ENCODE results near the gene FRAS1.
"Not testable (repeated sequence)": the region's sequence is repeated elsewhere in the genome, so short reads cannot be mapped to it uniquely, and the experiment has no call there.

FRAS1 gene

DNA sequence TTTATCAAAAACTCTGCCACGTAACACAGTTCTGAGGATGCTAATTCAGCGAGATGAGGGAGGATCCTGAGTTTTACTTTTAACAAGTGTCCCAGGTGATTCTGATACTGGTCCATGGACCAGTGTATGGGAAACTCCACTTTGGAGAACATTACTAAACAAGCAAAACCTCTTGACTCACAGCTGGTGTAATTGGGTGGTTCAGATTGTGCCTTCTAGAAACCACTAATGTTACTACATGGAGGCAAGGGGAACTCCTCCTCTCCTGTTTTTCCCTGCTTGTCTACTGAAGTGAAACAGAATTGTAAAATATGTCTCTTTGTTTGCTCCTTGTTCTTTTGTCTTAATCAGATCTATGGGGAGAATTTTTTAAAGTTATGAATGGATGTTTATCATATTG is 62.6 kb downstream of the FRAS1 start:
- TF ChIP-seq, protein P1, sequence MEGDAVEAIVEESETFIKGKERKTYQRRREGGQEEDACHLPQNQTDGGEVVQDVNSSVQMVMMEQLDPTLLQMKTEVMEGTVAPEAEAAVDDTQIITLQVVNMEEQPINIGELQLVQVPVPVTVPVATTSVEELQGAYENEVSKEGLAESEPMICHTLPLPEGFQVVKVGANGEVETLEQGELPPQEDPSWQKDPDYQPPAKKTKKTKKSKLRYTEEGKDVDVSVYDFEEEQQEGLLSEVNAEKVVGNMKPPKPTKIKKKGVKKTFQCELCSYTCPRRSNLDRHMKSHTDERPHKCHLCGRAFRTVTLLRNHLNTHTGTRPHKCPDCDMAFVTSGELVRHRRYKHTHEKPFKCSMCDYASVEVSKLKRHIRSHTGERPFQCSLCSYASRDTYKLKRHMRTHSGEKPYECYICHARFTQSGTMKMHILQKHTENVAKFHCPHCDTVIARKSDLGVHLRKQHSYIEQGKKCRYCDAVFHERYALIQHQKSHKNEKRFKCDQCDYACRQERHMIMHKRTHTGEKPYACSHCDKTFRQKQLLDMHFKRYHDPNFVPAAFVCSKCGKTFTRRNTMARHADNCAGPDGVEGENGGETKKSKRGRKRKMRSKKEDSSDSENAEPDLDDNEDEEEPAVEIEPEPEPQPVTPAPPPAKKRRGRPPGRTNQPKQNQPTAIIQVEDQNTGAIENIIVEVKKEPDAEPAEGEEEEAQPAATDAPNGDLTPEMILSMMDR (IDR thresholded peaks at IDR 0.05; ENCODE audit: low read depth, low read length, missing control alignments): no peak
- no peak overlapping the region for H3K4me3 ChIP-seq (ENCODE audit: low read depth, low read length)
- no peak for DNase-seq (ENCODE audit: low read depth)

DNA sequence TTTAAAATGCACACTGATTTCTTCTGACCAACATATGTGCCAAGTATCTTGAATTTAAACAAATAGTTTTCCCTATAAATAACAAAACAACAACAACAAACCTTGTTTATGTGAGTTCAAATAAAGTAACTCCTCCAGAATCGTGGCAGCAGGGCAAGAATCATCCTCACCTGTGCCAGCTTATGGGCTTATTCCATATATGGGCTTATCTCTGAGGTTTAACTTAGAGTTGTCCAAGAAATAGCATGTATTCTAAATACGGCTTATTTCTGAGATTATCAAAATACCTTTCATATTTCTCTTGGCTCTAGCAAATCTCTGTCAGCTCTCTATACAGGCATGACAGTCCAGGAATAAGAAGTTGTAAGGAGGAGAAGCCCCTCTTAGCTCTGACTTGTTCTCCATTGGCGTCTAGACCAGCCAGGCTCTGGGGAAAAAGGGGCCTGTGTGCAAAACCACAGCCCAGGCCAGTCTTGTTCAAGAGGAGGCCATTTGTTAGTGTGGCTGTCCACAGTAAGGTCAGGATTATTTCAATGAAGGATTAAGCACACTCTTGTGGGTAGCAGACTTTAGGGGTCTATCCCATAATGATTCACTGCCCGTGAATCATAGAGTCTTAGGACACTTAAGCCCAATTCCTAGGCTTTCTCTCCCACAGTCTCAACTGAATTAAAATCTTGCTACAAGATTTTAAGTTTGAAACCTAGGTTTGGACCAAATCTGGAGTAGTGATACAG is 63.2 kb downstream of the FRAS1 start:
- TF ChIP-seq, protein P1 (IDR thresholded peaks at IDR 0.05; ENCODE audit: low read depth, low read length, missing control alignments): no peak
- no peak overlapping the region for H3K4me3 ChIP-seq (ENCODE audit: low read depth, low read length)
- no peak for DNase-seq (ENCODE audit: low read depth)

DNA sequence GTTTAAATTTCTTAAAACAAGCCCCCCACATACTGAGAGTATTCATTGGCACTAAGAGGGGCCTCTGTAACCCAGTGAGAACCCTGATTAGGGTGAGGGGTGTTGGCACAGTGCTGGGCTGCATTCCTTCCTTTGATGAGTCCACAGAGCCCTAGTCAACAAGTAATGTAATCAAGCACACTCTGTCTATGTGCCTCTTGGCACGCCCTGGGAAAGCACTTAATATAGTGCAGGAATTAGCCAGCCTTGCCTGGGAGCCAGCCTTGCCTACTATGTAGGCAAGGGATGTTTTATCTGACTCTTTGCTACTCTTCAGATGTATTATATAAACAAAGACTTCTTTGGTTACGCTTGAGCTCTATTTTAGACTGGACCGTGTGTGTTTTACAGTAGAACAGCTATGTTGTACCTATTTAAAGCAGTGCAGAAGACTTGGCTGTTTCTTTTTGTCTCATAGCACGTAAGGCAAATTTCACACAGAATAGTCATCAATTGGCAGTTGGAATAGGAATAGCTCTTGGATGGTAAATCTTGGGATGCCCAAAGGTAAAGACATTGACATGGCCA is 64.3 kb downstream of the FRAS1 start:
- no peak overlapping the region for H3K4me3 ChIP-seq (ENCODE audit: low read depth, low read length)
- no peak for DNase-seq (ENCODE audit: low read depth)
- TF ChIP-seq, protein P1 (IDR thresholded peaks at IDR 0.05; ENCODE audit: low read depth, low read length, missing control alignments): no peak

DNA sequence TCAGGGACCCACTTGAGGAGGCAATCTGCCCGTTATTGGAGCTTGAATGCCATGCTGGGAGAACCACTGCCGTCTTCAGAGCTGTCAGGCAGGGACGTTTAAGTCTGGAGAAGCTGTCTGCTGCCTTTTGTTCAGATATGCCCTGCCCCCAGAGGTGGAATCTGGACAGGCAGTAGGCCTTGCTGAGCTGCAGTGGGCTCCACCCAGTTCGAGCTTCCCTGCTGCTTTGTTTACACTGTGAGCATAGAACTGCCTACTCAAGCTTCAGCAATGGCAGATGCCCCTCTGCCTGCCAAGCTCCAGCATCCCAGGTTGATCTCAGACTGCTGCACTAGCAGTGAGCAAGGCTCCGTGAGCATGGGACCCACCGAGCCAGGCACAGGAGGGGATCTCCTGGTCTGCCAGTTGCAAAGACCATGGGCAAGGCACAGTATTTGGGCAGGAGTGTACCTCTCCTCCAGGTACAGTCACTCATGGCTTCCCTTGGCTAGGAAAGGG is 68.8 kb downstream of the FRAS1 start:
- DNase-seq (ENCODE audit: low read depth); H3K4me3 ChIP-seq (ENCODE audit: low read depth, low read length): not testable (repeated sequence)

DNA sequence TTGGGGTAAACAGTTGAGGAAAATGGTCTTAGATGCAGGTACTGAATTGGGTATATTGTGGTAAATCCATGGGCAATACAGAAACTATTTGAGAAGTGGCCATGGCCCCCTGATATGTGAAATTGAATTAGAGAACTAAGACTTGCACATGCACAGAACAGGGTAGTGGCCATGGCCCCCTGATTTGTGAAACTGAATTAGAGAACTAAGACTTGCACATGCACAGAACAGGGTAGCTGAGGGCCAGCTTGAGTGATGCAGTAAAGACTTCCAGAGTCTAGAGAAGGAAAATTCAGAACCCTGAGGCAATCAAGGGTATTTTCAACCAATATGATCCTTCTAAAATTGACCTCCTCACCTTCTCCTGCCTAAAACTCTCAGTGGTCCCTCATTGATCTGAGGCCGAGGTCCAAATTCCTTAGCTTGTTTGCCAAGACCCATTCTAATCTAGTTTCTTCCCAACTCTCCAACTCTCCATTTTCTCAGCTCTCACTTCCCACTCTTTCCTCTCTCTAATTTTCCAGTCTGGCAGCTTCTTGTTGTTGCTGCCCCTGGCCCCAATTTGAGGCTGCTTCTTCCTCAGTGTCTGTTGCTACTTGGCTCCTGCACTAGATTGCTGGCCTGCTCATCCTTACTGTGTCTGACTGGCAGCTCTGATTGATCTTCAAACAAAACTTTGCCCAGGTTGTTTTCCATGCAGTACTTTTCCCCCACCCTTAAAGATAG is 72.4 kb downstream of the FRAS1 start:
- no peak for DNase-seq (ENCODE audit: low read depth)
- TF ChIP-seq, protein P1 (IDR thresholded peaks at IDR 0.05; ENCODE audit: low read depth, low read length, missing control alignments): no peak
- no peak overlapping the region for H3K4me3 ChIP-seq (ENCODE audit: low read depth, low read length)

DNA sequence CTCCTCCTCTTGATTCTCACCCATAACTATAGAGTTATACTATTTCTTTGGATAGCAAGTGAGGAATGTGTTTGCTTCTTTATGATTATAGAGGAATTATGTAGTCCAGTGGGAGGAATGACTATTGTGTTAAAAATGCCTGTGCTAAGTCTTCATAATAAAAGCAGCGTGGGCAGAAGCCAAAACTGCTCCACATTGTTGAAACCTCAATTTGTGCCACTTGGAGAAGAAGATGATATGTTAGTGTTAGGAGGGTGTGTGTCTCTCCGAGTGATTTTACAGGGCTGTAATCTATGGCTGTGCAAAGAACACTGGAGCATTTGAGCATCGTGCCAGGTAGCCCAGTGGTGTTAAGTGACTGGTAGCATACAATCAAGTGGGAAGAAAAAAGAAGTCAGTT is 74.3 kb downstream of the FRAS1 start:
- no peak for DNase-seq (ENCODE audit: low read depth)
- H3K4me3 ChIP-seq (ENCODE audit: low read depth, low read length): no peak overlapping the region

More for the DNA sequence above, 74.3 kb downstream of the FRAS1 start:
- TF ChIP-seq, protein P1 (IDR thresholded peaks at IDR 0.05; ENCODE audit: low read depth, low read length, missing control alignments): no peak
